ENCODE measurements around the gene CEP112. TPM values are rescaled to one million over a fixed set of nuclear protein-coding genes. Genes with fewer than 3 reads are reported as not detected.

Gene CEP112
- total and polyA plus RNA-seq, 10 of the 15 experiments (the other 5 are each of a cell fraction or from before 2014, with no cell fraction given), result 0.11 to 3.8 (median 0.32) TPM; not detected in 1

GRCh38 chr17:65914784-65915342 lies 277.1 kb downstream of the CEP112 start (continued):
- no peak for TF ChIP-seq PBX3 (IDR thresholded peaks at IDR 0.05; ENCODE audit: insufficient replicate concordance, low read depth, low read length)
- TF ChIP-seq POLR2AphosphoS5 (IDR thresholded peaks at IDR 0.05; ENCODE audit: low read length), result no peak
- TF ChIP-seq ZNF384 (IDR thresholded peaks at IDR 0.05; ENCODE audit: borderline replicate concordance, low read depth, low read length), result no peak
- no peak for TF ChIP-seq KDM1A (IDR thresholded peaks at IDR 0.05; ENCODE audit: borderline replicate concordance)
- TF ChIP-seq RBBP5 (conservative IDR thresholded peaks at IDR 0.05), result no peak
- TF ChIP-seq NR2C2 (IDR thresholded peaks at IDR 0.05; ENCODE audit: borderline replicate concordance, control insufficient read depth, insufficient read length, low read depth), result no peak
- peak; percentile 98 for TF ChIP-seq MTA3 (IDR thresholded peaks at IDR 0.05; ENCODE audit: borderline replicate concordance, low read length)
- no peak for TF ChIP-seq ZSCAN29 (IDR thresholded peaks at IDR 0.05)
- peak in 1 of 2 experiments; percentile 93; a peak in 2 of 4 replicates for TF ChIP-seq CEBPB (IDR thresholded peaks at IDR 0.05; ENCODE audit: borderline replicate concordance in 1 of 2, low read depth in 2 of 2, low read length in 2 of 2)
- TF ChIP-seq CHD4 (IDR thresholded peaks at IDR 0.05), result no peak
- peak; percentile 79 for TF ChIP-seq NR2F1 (conservative IDR thresholded peaks at IDR 0.05)
- 0 out of 2 replicates have a peak, but pooled peaks have one; percentile 35 for TF ChIP-seq PML (IDR thresholded peaks at IDR 0.05; ENCODE audit: low read length)
- peak; percentile 99 for TF ChIP-seq PAX5 (IDR thresholded peaks at IDR 0.05; ENCODE audit: borderline replicate concordance, low read depth, low read length)
- TF ChIP-seq, protein P1, sequence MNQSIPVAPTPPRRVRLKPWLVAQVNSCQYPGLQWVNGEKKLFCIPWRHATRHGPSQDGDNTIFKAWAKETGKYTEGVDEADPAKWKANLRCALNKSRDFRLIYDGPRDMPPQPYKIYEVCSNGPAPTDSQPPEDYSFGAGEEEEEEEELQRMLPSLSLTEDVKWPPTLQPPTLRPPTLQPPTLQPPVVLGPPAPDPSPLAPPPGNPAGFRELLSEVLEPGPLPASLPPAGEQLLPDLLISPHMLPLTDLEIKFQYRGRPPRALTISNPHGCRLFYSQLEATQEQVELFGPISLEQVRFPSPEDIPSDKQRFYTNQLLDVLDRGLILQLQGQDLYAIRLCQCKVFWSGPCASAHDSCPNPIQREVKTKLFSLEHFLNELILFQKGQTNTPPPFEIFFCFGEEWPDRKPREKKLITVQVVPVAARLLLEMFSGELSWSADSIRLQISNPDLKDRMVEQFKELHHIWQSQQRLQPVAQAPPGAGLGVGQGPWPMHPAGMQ (IDR thresholded peaks at IDR 0.05; ENCODE audit: borderline replicate concordance), result no peak
- TF ChIP-seq, protein P2, sequence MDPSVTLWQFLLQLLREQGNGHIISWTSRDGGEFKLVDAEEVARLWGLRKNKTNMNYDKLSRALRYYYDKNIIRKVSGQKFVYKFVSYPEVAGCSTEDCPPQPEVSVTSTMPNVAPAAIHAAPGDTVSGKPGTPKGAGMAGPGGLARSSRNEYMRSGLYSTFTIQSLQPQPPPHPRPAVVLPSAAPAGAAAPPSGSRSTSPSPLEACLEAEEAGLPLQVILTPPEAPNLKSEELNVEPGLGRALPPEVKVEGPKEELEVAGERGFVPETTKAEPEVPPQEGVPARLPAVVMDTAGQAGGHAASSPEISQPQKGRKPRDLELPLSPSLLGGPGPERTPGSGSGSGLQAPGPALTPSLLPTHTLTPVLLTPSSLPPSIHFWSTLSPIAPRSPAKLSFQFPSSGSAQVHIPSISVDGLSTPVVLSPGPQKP (IDR thresholded peaks at IDR 0.05; ENCODE audit: low read depth, low read length), result no peak
- no peak for TF ChIP-seq STAT3 (IDR thresholded peaks at IDR 0.05; ENCODE audit: low read depth, low read length)
- TF ChIP-seq CBX3 (IDR thresholded peaks at IDR 0.05; ENCODE audit: borderline replicate concordance, low read depth), result no peak
- no peak for TF ChIP-seq HDAC2 (IDR thresholded peaks at IDR 0.05)
- no peak for TF ChIP-seq LARP7 (IDR thresholded peaks at IDR 0.05)
- no peak for TF ChIP-seq NKRF (conservative IDR thresholded peaks at IDR 0.05)
- no peak for TF ChIP-seq JUND (IDR thresholded peaks at IDR 0.05; ENCODE audit: low read depth, low read length)
- TF ChIP-seq, protein P3, sequence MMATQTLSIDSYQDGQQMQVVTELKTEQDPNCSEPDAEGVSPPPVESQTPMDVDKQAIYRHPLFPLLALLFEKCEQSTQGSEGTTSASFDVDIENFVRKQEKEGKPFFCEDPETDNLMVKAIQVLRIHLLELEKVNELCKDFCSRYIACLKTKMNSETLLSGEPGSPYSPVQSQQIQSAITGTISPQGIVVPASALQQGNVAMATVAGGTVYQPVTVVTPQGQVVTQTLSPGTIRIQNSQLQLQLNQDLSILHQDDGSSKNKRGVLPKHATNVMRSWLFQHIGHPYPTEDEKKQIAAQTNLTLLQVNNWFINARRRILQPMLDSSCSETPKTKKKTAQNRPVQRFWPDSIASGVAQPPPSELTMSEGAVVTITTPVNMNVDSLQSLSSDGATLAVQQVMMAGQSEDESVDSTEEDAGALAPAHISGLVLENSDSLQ (IDR thresholded peaks at IDR 0.05), result no peak
- peak; percentile 80 to 90 for TF ChIP-seq EP300 (IDR thresholded peaks at IDR 0.05; ENCODE audit: borderline replicate concordance in 1 of 2, control insufficient read depth in 1 of 2, low read depth in 2 of 2, low read length in 2 of 2)
- TF ChIP-seq FOXK2 (IDR thresholded peaks at IDR 0.05), result 0 out of 2 replicates have a peak, but pooled peaks have one; percentile 18

Data from GM12878 (cell line).